Measurements from ENCODE around the gene MAD1L1. TPM values are rescaled to one million over a fixed set of nuclear protein-coding genes. Genes with fewer than 3 reads are reported as not detected.

MAD1L1 gene
- total RNA-seq, 2 experiments from 2014 or later: 58.3 to 65.3 TPM

- Histone ChIP-seq H2AFZ (ENCODE audit: low read length) (no peak overlapping the region), H3K4me3 (ENCODE audit: low read depth, low read length, poor library complexity, severe bottlenecking) (no peak overlapping the region), H4K20me1 (ENCODE audit: insufficient read depth, low read length) (no peaks in the 10 kb centered on the region), H3K9me2 (ENCODE audit: insufficient read depth, low read length) (no peaks in the 10 kb centered on the region), H3K9me3 (ENCODE audit: low read length) (no peaks in the 10 kb centered on the region), H3K4me1 (ENCODE audit: insufficient read depth, low read length, poor library complexity, severe bottlenecking) (no peaks in the 10 kb centered on the region), H3K27ac (ENCODE audit: low read depth, low read length, poor library complexity, severe bottlenecking) (no peak overlapping the region), H3K4me2 (ENCODE audit: low read length) (no peak overlapping the region), H3K36me3 (ENCODE audit: insufficient read depth, low read length) (peaks cover 16% of the 10 kb centered on the region), H3K79me2 (ENCODE audit: insufficient read depth, low read depth, low read length) (no peaks in the 10 kb centered on the region)
- no peak for DNase-seq (ENCODE audit: low spot score)
- intact Hi-C loops (cut with micrococcal nuclease; ENCODE audit: unreplicated experiment): no loop called here
- no peak for TF ChIP-seq CTCF (conservative IDR thresholded peaks at IDR 0.05; ENCODE audit: low read length)
- no peak for TF ChIP-seq EZH2phosphoT487 (IDR thresholded peaks at IDR 0.05; ENCODE audit: borderline replicate concordance, low read depth, low read length)
- ChIA-PET POLR2A (interaction anchor here (1.4 kb wide), 1 partner anchor 12 kb away, joined by 3 read pairs; no protein-coding TSS in a partner anchor), CTCF (ENCODE audit: unreplicated experiment) (interaction anchor here (0.6 kb wide), 1 partner anchor 314 kb away, joined by 3 read pairs; no protein-coding TSS in a partner anchor)
- BruUV-seq (replicated peaks): no TSS peak
Observed at GRCh38 chr7:2145835-2146580, 86.7 kb downstream of the MAD1L1 start.

- Histone ChIP-seq H3K9me3 (ENCODE audit: low read length) (no peaks in the 10 kb centered on the region), H2AFZ (ENCODE audit: low read length) (no peak overlapping the region), H3K9me2 (ENCODE audit: insufficient read depth, low read length) (no peaks in the 10 kb centered on the region), H3K4me3 (ENCODE audit: low read depth, low read length, poor library complexity, severe bottlenecking) (no peak overlapping the region), H4K20me1 (ENCODE audit: insufficient read depth, low read length) (no peaks in the 10 kb centered on the region), H3K79me2 (ENCODE audit: insufficient read depth, low read depth, low read length) (no peaks in the 10 kb centered on the region), H3K4me2 (ENCODE audit: low read length) (no peak overlapping the region), H3K27ac (ENCODE audit: low read depth, low read length, poor library complexity, severe bottlenecking) (no peak overlapping the region), H3K36me3 (ENCODE audit: insufficient read depth, low read length) (peaks cover 16% of the 10 kb centered on the region), H3K4me1 (ENCODE audit: insufficient read depth, low read length, poor library complexity, severe bottlenecking) (no peaks in the 10 kb centered on the region)
- ChIA-PET POLR2A (no interaction called here), CTCF (ENCODE audit: unreplicated experiment) (no interaction called here)
- BruUV-seq (replicated peaks): no TSS peak
- no peak for DNase-seq (ENCODE audit: low spot score)
- TF ChIP-seq CTCF (conservative IDR thresholded peaks at IDR 0.05; ENCODE audit: low read length) (no peak), EZH2phosphoT487 (IDR thresholded peaks at IDR 0.05; ENCODE audit: borderline replicate concordance, low read depth, low read length) (no peak)
- intact Hi-C loops (cut with micrococcal nuclease; ENCODE audit: unreplicated experiment): no loop called here
Observed at GRCh38 chr7:2144926-2145325, 87.8 kb downstream of the MAD1L1 start.

GRCh38 chr7:2143981-2144595 is 88.7 kb downstream of the MAD1L1 start:
- Histone ChIP-seq H3K36me3 (ENCODE audit: insufficient read depth, low read length) (peaks cover 16% of the 10 kb centered on the region), H3K79me2 (ENCODE audit: insufficient read depth, low read depth, low read length) (no peaks in the 10 kb centered on the region), H4K20me1 (ENCODE audit: insufficient read depth, low read length) (no peaks in the 10 kb centered on the region), H3K9me2 (ENCODE audit: insufficient read depth, low read length) (no peaks in the 10 kb centered on the region), H3K27ac (ENCODE audit: low read depth, low read length, poor library complexity, severe bottlenecking) (no peak overlapping the region), H2AFZ (ENCODE audit: low read length) (no peak overlapping the region), H3K4me1 (ENCODE audit: insufficient read depth, low read length, poor library complexity, severe bottlenecking) (no peaks in the 10 kb centered on the region), H3K9me3 (ENCODE audit: low read length) (no peaks in the 10 kb centered on the region), H3K4me3 (ENCODE audit: low read depth, low read length, poor library complexity, severe bottlenecking) (no peak overlapping the region), H3K4me2 (ENCODE audit: low read length) (no peak overlapping the region)
- no TSS peak for BruUV-seq (replicated peaks)
- TF ChIP-seq EZH2phosphoT487 (IDR thresholded peaks at IDR 0.05; ENCODE audit: borderline replicate concordance, low read depth, low read length): no peak
- TF ChIP-seq CTCF (conservative IDR thresholded peaks at IDR 0.05; ENCODE audit: low read length): no peak
- DNase-seq (ENCODE audit: low spot score): no peak
- ChIA-PET CTCF (ENCODE audit: unreplicated experiment) (no interaction called here), POLR2A (no interaction called here)
- intact Hi-C loops (cut with micrococcal nuclease; ENCODE audit: unreplicated experiment): no loop called here

Data from OCI-LY7 (cell line).